Uterus (tissue), 4 donors: ENCODE data around the gene MYH16. TPM values are rescaled to one million over a fixed set of nuclear protein-coding genes. Genes with fewer than 3 reads are reported as not detected.
"Not testable (repeated sequence)": the region's sequence is repeated elsewhere in the genome, so short reads cannot be mapped to it uniquely, and the experiment has no call there.

Source experiments
- DNase-seq, 2 donors: peaks; one replicate each; pipeline ENCODE4 v3.0.0-alpha.2; 2019 to 2020
- H3K27ac ChIP-seq, 2 donors: fragments of 200-600 bp; sonication (generic); 1 replicate in 1 of 2; 2 replicates in 1 of 2; pipeline ENCODE4 v1.5.1; 2016 to 2018
- H3K27me3 ChIP-seq, 2 donors: fragments of 200-600 bp; sonication (generic); one replicate each; pipeline ENCODE4 v1.5.1; 2018 to 2019; ENCODE audit warnings: control low read depth in 1 of 2
- H3K36me3 ChIP-seq, 2 donors: fragments of 200-600 bp; sonication (generic); one replicate each; pipeline ENCODE4 v1.5.1; 2019; ENCODE audit warnings: control low read depth in 1 of 2
- H3K4me1 ChIP-seq, 2 donors: fragments of 200-600 bp; sonication (generic); one replicate each; pipeline ENCODE4 v1.5.1; 2018 to 2019; ENCODE audit warnings: control low read depth in 1 of 2
- H3K4me3 ChIP-seq, 2 donors: fragments of 200-600 bp; sonication (generic); 1 replicate in 1 of 2; 2 replicates in 1 of 2; pipeline ENCODE4 v1.5.1; 2018 to 2019; ENCODE audit warnings: mild to moderate bottlenecking in 1 of 2
- H3K9me3 ChIP-seq, 2 donors: fragments of 200-600 bp; sonication (generic); one replicate each; pipeline ENCODE4 v1.5.1; 2019; ENCODE audit warnings: control low read depth in 1 of 2
- CTCF ChIP-seq, 4 experiments: fragments of 200-600 bp in 2 of 4; fragments of 450-650 bp in 2 of 4; sonication (generic) in 2 of 4; IDR thresholded peaks; one replicate each; pipeline ENCODE4 v1.5.1; 2016 to 2019; ENCODE audit warnings: antibody characterized with exemption in 4 of 4, mild to moderate bottlenecking in 2 of 4, moderate library complexity in 1 of 4
- POLR2A ChIP-seq, 2 donors: fragments of 450-650 bp; IDR thresholded peaks; one replicate each; pipeline ENCODE4 v1.6.1; 2016; ENCODE audit warnings: antibody characterized with exemption in 2 of 2, mild to moderate bottlenecking in 1 of 2, moderate library complexity in 1 of 2
- intact Hi-C: fragments of 100-400 bp; cut with DNase I; formaldehyde crosslinking; loops from one replicate; pipeline ENCODE4 v1.15.1; 2023; ENCODE audit warnings: low total_unique reads
- total RNA-seq, 4 donors: library from RNA; depleted of rRNA in 3 of 4; stranded (reverse); fragments of >200 nt in 3 of 4; gene quantifications; one replicate each; pipeline versions ENCODE4 v1.1.0 to v1.2.4, GENCODE V29; 2014 to 2023
- donor health status: DM: yes; HTN: yes; CAD: no.

Gene MYH16
- total RNA-seq, 4 donors from 2014 or later, result not detected

GRCh38 chr7:99234185-99234584 is 38.5 kb upstream of the MYH16 start:
- no peaks in the 10 kb centered on the region for H3K36me3 ChIP-seq
- no peak for DNase-seq
- no peaks in the 10 kb centered on the region for H3K9me3 ChIP-seq
- TF ChIP-seq POLR2A (IDR thresholded peaks at IDR 0.05) (no peak), CTCF (IDR thresholded peaks at IDR 0.05) (no peak)
- H3K4me3 ChIP-seq, result no peak overlapping the region
- no peaks in the 10 kb centered on the region for H3K27me3 ChIP-seq
- intact Hi-C loops, result no loop called here
- H3K4me1 ChIP-seq, result no peaks in the 10 kb centered on the region
- no peak overlapping the region for H3K27ac ChIP-seq

- Histone ChIP-seq H3K9me3 (no peaks in the 10 kb centered on the region), H3K4me1 (no peaks in the 10 kb centered on the region), H3K36me3 (no peaks in the 10 kb centered on the region), H3K27ac (no peak overlapping the region), H3K27me3 (no peaks in the 10 kb centered on the region), H3K4me3 (no peak overlapping the region)
- no peak for DNase-seq
- TF ChIP-seq CTCF (IDR thresholded peaks at IDR 0.05) (no peak), POLR2A (IDR thresholded peaks at IDR 0.05) (no peak)
- intact Hi-C loops, result no loop called here
Measured at GRCh38 chr7:99235925-99236324, 36.7 kb upstream of the MYH16 start.

- H3K27me3 ChIP-seq, H3K4me3 ChIP-seq, intact Hi-C loops, H3K27ac ChIP-seq, DNase-seq, H3K4me1 ChIP-seq, H3K9me3 ChIP-seq, H3K36me3 ChIP-seq: not testable (repeated sequence)
Measured at GRCh38 chr7:99237876-99238275, 34.8 kb upstream of the MYH16 start.

GRCh38 chr7:99238558-99239341 is 33.9 kb upstream of the MYH16 start:
- intact Hi-C loops, result no loop called here
- H3K4me3 ChIP-seq, result no peak overlapping the region
- H3K4me1 ChIP-seq, result no peaks in the 10 kb centered on the region
- H3K27ac ChIP-seq, result no peak overlapping the region
- no peaks in the 10 kb centered on the region for H3K27me3 ChIP-seq
- no peaks in the 10 kb centered on the region for H3K36me3 ChIP-seq
- DNase-seq, result no peak
- TF ChIP-seq CTCF (IDR thresholded peaks at IDR 0.05), result no peak
- TF ChIP-seq POLR2A (IDR thresholded peaks at IDR 0.05), result no peak
- no peaks in the 10 kb centered on the region for H3K9me3 ChIP-seq

GRCh38 chr7:99242682-99243081 is 30.0 kb upstream of the MYH16 start:
- H3K27me3 ChIP-seq, result no peaks in the 10 kb centered on the region
- no peaks in the 10 kb centered on the region for H3K9me3 ChIP-seq
- H3K4me1 ChIP-seq, result no peaks in the 10 kb centered on the region
- no peak overlapping the region for H3K27ac ChIP-seq
- H3K36me3 ChIP-seq, result no peaks in the 10 kb centered on the region
- no peak overlapping the region for H3K4me3 ChIP-seq
- intact Hi-C loops, result no loop called here
- TF ChIP-seq CTCF (IDR thresholded peaks at IDR 0.05), result no peak
- DNase-seq, result no peak
